HepG2 (cell line): Measurements from ENCODE around the gene MAP2K1. TPM values are rescaled to one million over a fixed set of nuclear protein-coding genes. Genes with fewer than 3 reads are reported as not detected.

Experiments
- ATAC-seq: fragments of 200-7000 bp; cut with Tn5 transposase; 3 replicates; pipeline ENCODE4 v1.9.1; 2020; ENCODE audit warnings: mild to moderate bottlenecking, moderate library complexity
- BruUV-seq: library from RNA; stranded (reverse); fragments of 400-500 nt; replicated peaks from 2 replicates; lab custom pipeline; 2021; lab: Mats Ljungman, UMichigan
- CTCF ChIA-PET: fragments of 300-600 bp; formaldehyde crosslinking; extraction: SDS; loops from one replicate; lab custom pipeline; 2021; ENCODE audit warnings: low total read pairs, inconsistent platforms, low intra/inter-chr PET ratio; lab: Yijun Ruan, JAX
- POLR2A ChIA-PET: fragments of 350-600 bp; sonication (Branson Sonifier 250); formaldehyde crosslinking; loops from one replicate; lab custom pipeline; 2020; ENCODE audit warnings: antibody characterized with exemption, inconsistent platforms; lab: Yijun Ruan, JAX
- DNase-seq: peaks from one replicate; pipeline ENCODE4 v3.0.0-alpha.2; 2015; ENCODE audit warnings: low spot score
- FAIRE-seq: peaks from 3 replicates; lab custom pipeline; 2011; peaks lifted over from hg19 to GRCh38; lab: Jason Lieb, UNC
- H2AFZ ChIP-seq: one replicate; pipeline ENCODE4 v1.6.1; 2011; ENCODE audit warnings: low read length, inconsistent platforms
- H3K27ac ChIP-seq: fragments of 300-600 bp; 3 replicates; pipeline ENCODE4 v1.8.0; 2011; ENCODE audit warnings: mixed run types, mild to moderate bottlenecking, mixed read lengths, low read length, inconsistent platforms; ENCODE audit not compliant: insufficient read depth; ENCODE audit errors: extremely low read length
- H3K27me3 ChIP-seq, 2 experiments: fragments of 200-600 bp in 1 of 2; 2 replicates in 1 of 2; 3 replicates in 1 of 2; pipeline versions ENCODE4 v1.6.0 to v1.8.0; 2011; ENCODE audit warnings: low read length in 2 of 2, mild to moderate bottlenecking in 2 of 2, moderate library complexity in 2 of 2, inconsistent platforms in 1 of 2; ENCODE audit not compliant: insufficient read depth in 2 of 2, control insufficient read depth in 1 of 2
- H3K36me3 ChIP-seq, 2 experiments: fragments of 200-600 bp in 1 of 2; replicated peaks in 1 of 2; 2 replicates in 1 of 2; 3 replicates in 1 of 2; pipeline versions ENCODE4 v1.5.1 to v1.8.0; 2011; ENCODE audit warnings: low read length in 2 of 2, inconsistent platforms in 1 of 2; ENCODE audit not compliant: insufficient read depth in 2 of 2, control insufficient read depth in 1 of 2
- H3K4me1 ChIP-seq: 2 replicates; pipeline ENCODE4 v1.5.1; 2012; ENCODE audit warnings: low read length, inconsistent platforms; ENCODE audit not compliant: insufficient read depth
- H3K4me2 ChIP-seq: 2 replicates; pipeline ENCODE4 v1.6.0; 2011; ENCODE audit warnings: low read depth, low read length, inconsistent platforms
- H3K4me3 ChIP-seq, 3 experiments: fragments of 200-600 bp in 1 of 3; sonication (generic), shearing (Covaris generic) in 1 of 3; replicated peaks in 1 of 3; 2 replicates each; pipeline ENCODE4 v1.5.1; 2011 to 2016; ENCODE audit warnings: low read length in 3 of 3, inconsistent platforms in 2 of 3, low read depth in 2 of 3, mild to moderate bottlenecking in 2 of 3, control low read depth in 1 of 3, mixed read lengths in 1 of 3; ENCODE audit not compliant: insufficient read depth in 1 of 3
- H3K79me2 ChIP-seq: one replicate; pipeline ENCODE4 v1.6.1; 2011; ENCODE audit warnings: low read length, inconsistent platforms; ENCODE audit not compliant: insufficient read depth
- H3K9ac ChIP-seq: 2 replicates; pipeline ENCODE4 v1.6.0; 2011; ENCODE audit warnings: mild to moderate bottlenecking, low read depth, low read length, inconsistent platforms; ENCODE audit not compliant: insufficient read depth
- H3K9me3 ChIP-seq: 2 replicates; pipeline ENCODE4 v1.5.1; 2012; ENCODE audit warnings: mild to moderate bottlenecking, low read length
- H4K20me1 ChIP-seq: 2 replicates; pipeline ENCODE4 v1.6.0; 2011; ENCODE audit warnings: inconsistent platforms, mild to moderate bottlenecking, low read length, moderate library complexity; ENCODE audit not compliant: insufficient read depth
- ELF1 ChIP-seq: sonication (generic); formaldehyde crosslinking; IDR thresholded peaks from 2 replicates; pipeline ENCODE4 v1.4.0; 2020; ENCODE audit warnings: missing genetic modification reagents
- POLR2AphosphoS5 ChIP-seq: IDR thresholded peaks from 2 replicates; pipeline ENCODE4 v1.6.1; 2012; ENCODE audit warnings: low read depth, low read length
- RBFOX2 ChIP-seq: fragments of 200-400 bp; formaldehyde crosslinking; IDR thresholded peaks from 2 replicates; pipeline ENCODE4 v1.6.1; 2017; ENCODE audit warnings: low read depth, mild to moderate bottlenecking, low read length
- RNF2 ChIP-seq: fragments of 450-650 bp; conservative IDR thresholded peaks from 2 replicates; pipeline ENCODE4 v1.6.1; 2016; ENCODE audit warnings: low read depth
- SIX1 ChIP-seq: sonication (generic); formaldehyde crosslinking; IDR thresholded peaks from 2 replicates; pipeline ENCODE4 v1.4.0; 2020; ENCODE audit warnings: missing genetic modification reagents, borderline replicate concordance
- SP5 ChIP-seq: IDR thresholded peaks from 2 replicates; pipeline ENCODE4 v1.6.1; 2016; ENCODE audit warnings: low read depth, borderline replicate concordance
- ZNF138 ChIP-seq: sonication (generic); formaldehyde crosslinking; IDR thresholded peaks from 2 replicates; pipeline ENCODE4 v1.5.0; 2020; ENCODE audit warnings: mild to moderate bottlenecking, low read depth, missing genetic modification reagents
- ZNF296 ChIP-seq: sonication (generic); formaldehyde crosslinking; conservative IDR thresholded peaks from 2 replicates; pipeline ENCODE4 v1.5.0; 2020; ENCODE audit warnings: mild to moderate bottlenecking, missing genetic modification reagents
- ZNF326 ChIP-seq: sonication (generic); formaldehyde crosslinking; IDR thresholded peaks from 2 replicates; pipeline ENCODE4 v1.4.0; 2020; ENCODE audit warnings: missing genetic modification reagents, borderline replicate concordance
- ZNF512B ChIP-seq: sonication (generic); formaldehyde crosslinking; IDR thresholded peaks from 2 replicates; pipeline ENCODE4 v1.5.1; 2020; ENCODE audit warnings: missing genetic modification reagents, mild to moderate bottlenecking, borderline replicate concordance
- WGBS: methylation state at CpG from one replicate; pipeline ENCODE4 v1.1.6; 2017; ENCODE audit warnings: low lambda C conversion rate; 5-methylcytosine and 5-hydroxymethylcytosine counted together
- in situ Hi-C: cut with HindIII; loops from 2 replicates; pipeline ENCODE4 v1.10.0; 2017; ENCODE audit warnings: low pct_unique_long_range_greater_than_20kb; ENCODE audit not compliant: extremely low pct_ligation_motif_present
- intact Hi-C: fragments of 100-400 bp; cut with micrococcal nuclease; formaldehyde crosslinking; loops from one replicate; pipeline ENCODE4 v1.10.0; 2022; ENCODE audit not compliant: unreplicated experiment
- polyA plus RNA-seq, 8 experiments: library from polyadenylated mRNA; depleted of rRNA in 3 of 8; stranded (reverse) in 7 of 8; unstranded in 1 of 8; fragments of >200 nt; fragmentation: Illumina TruSeq in 4 of 8; extraction: Trizol in 4 of 8; gene quantifications; 2 replicates each; pipeline versions ENCODE4 v1.2.1 to v1.2.3, GENCODE V29; 2011 to 2016; ENCODE audit warnings: low read depth in 4 of 8, missing spikeins in 1 of 8, mixed read lengths in 1 of 8; ENCODE audit not compliant: insufficient read depth in 1 of 8
- total RNA-seq, 5 experiments: library from RNA; depleted of rRNA; stranded (reverse); fragments of >200 nt; fragmentation: Illumina TruSeq; extraction: Trizol; gene quantifications; 2 replicates each; pipeline ENCODE4 v1.2.3, GENCODE V29; 2016; ENCODE audit warnings: low read depth in 1 of 5

Gene MAP2K1
- total and polyA plus RNA-seq, 2 of the 13 experiments (the other 11 are each of a cell fraction or from before 2014, with no cell fraction given): 24.1 to 49.2 TPM

GRCh38 chr15:66502491-66502890, 115.8 kb downstream of the MAP2K1 start:
- Histone ChIP-seq H3K9ac (peak overlapping the region; percentile 96), H3K9me3 (no peaks in the 10 kb centered on the region), H3K27me3 (peaks cover 0 to 5% of the 10 kb centered on the region in 2 experiments; a peak in 1 of 5 replicates), H4K20me1 (peaks cover 42% of the 10 kb centered on the region), H3K4me3 (peak overlapping the region; percentile 69 to 100 (median 88); a peak in 4 of 6 replicates), H3K4me1 (peaks cover 52% of the 10 kb centered on the region), H2AFZ (no peak overlapping the region), H3K36me3 (peaks cover 6 to 48% of the 10 kb centered on the region in 2 experiments; a peak in 4 of 5 replicates), H3K4me2 (peak overlapping the region; percentile 93), H3K27ac (peak overlapping the region; percentile 89), H3K79me2 (peaks cover 54% of the 10 kb centered on the region)
- FAIRE-seq (no peak), DNase-seq (no peak), ATAC-seq (no peak)
- TF ChIP-seq RNF2 (no peak), ZNF326 (CRISPR knock-in tag) (no peak), ELF1 (CRISPR knock-in tag) (no peak), RBFOX2 (peak; percentile 52; the same call in 1 of the 2 replicates), ZNF512B (no peak), ZNF296 (CRISPR knock-in tag) (no peak), POLR2AphosphoS5 (0 out of 2 replicates have a peak, but pooled peaks have one; percentile 7), ZNF138 (CRISPR knock-in tag) (no peak), SP5 (CRISPR knock-in tag) (no peak), SIX1 (CRISPR knock-in tag) (no peak)
- 79% methylated on average over 10 of the region's 10 CpGs for WGBS
- intact Hi-C loops: no loop called here
- in situ Hi-C loops: no loop called here
- ChIA-PET CTCF (no interaction called here), POLR2A (no interaction called here)
- no TSS peak for BruUV-seq
